SK-N-SH (cell line): ENCODE measurements around the gene TERT. TPM values are rescaled to one million over a fixed set of nuclear protein-coding genes. Genes with fewer than 3 reads are reported as not detected.

Experiments
- CTCF ChIA-PET: fragments of 300-600, 350-600 bp; formaldehyde crosslinking; extraction: SDS; loops from one replicate; lab custom pipeline; 2021; lab: Yijun Ruan, JAX
- POLR2A ChIA-PET: fragments of 350-600 bp; sonication (Branson Sonifier 250); formaldehyde crosslinking; extraction: SDS; loops from one replicate; lab custom pipeline; 2020; ENCODE audit warnings: antibody characterized with exemption, inconsistent platforms; lab: Yijun Ruan, JAX
- DNase-seq: peaks from one replicate; pipeline ENCODE4 v3.0.0; 2012
- H2AFZ ChIP-seq: fragments of 200-600 bp; sonication (generic); 2 replicates; pipeline ENCODE4 v1.8.1; 2016; ENCODE audit warnings: antibody characterized with exemption, mild to moderate bottlenecking, low read depth
- H3F3A ChIP-seq: fragments of 200-600 bp; sonication (generic); replicated peaks from 2 replicates; pipeline ENCODE3; 2016; ENCODE audit warnings: antibody characterized with exemption, mild to moderate bottlenecking; ENCODE audit not compliant: insufficient read depth
- H3K27ac ChIP-seq, 2 experiments: fragments of 200-500 bp in 1 of 2; fragments of 200-600 bp in 1 of 2; sonication (Bioruptor generic) in 1 of 2; sonication (generic), shearing (Covaris generic) in 1 of 2; 2 replicates each; pipeline versions ENCODE4 v1.5.1 to v1.6.1; 2014 to 2016; ENCODE audit warnings: low read depth in 2 of 2, inconsistent platforms in 1 of 2, low read length in 1 of 2, mild to moderate bottlenecking in 1 of 2, mixed read lengths in 1 of 2
- H3K27me3 ChIP-seq: fragments of 200-600 bp; sonication (generic), shearing (Covaris generic); 2 replicates; pipeline ENCODE4 v1.6.1; 2016; ENCODE audit warnings: mixed run types; ENCODE audit not compliant: insufficient read depth
- H3K36me3 ChIP-seq, 2 experiments: fragments of 200-500 bp in 1 of 2; fragments of 200-600 bp in 1 of 2; sonication (Bioruptor generic) in 1 of 2; sonication (generic) in 1 of 2; replicated peaks in 1 of 2; 2 replicates each; pipeline versions ENCODE3 to v1.5.1; 2014 to 2016; ENCODE audit warnings: low read length in 1 of 2, mild to moderate bottlenecking in 1 of 2; ENCODE audit not compliant: insufficient read depth in 2 of 2, control insufficient read depth in 1 of 2
- H3K4me1 ChIP-seq, 2 experiments: fragments of 200-500 bp in 1 of 2; fragments of 200-600 bp in 1 of 2; sonication (Bioruptor generic) in 1 of 2; sonication (generic), shearing (Covaris generic) in 1 of 2; 2 replicates each; pipeline versions ENCODE4 v1.5.1 to v1.6.1; 2014 to 2016; ENCODE audit warnings: low read depth in 1 of 2, low read length in 1 of 2, mixed run types in 1 of 2; ENCODE audit not compliant: insufficient read depth in 2 of 2, control insufficient read depth in 1 of 2
- H3K4me2 ChIP-seq: fragments of 200-600 bp; sonication (generic), shearing (Covaris generic); 2 replicates; pipeline ENCODE4 v1.6.1; 2017; ENCODE audit warnings: mixed run types
- H3K4me3 ChIP-seq, 2 experiments: fragments of 200-500 bp in 1 of 2; fragments of 200-600 bp in 1 of 2; sonication (Bioruptor generic) in 1 of 2; sonication (generic), shearing (Covaris generic) in 1 of 2; 2 replicates each; pipeline versions ENCODE4 v1.5.1 to v1.8.1; 2014 to 2016; ENCODE audit warnings: low read depth in 2 of 2, inconsistent platforms in 1 of 2, low read length in 1 of 2, mild to moderate bottlenecking in 1 of 2, mixed read lengths in 1 of 2, moderate library complexity in 1 of 2
- H3K79me2 ChIP-seq: fragments of 200-600 bp; sonication (generic); 2 replicates; pipeline ENCODE4 v1.8.1; 2017; ENCODE audit warnings: mild to moderate bottlenecking; ENCODE audit not compliant: insufficient read depth
- H3K9ac ChIP-seq: fragments of 200-600 bp; sonication (generic); 2 replicates; pipeline ENCODE4 v1.6.1; 2017; ENCODE audit warnings: mixed run types
- H3K9me2 ChIP-seq: fragments of 200-600 bp; sonication (generic); 2 replicates; pipeline ENCODE4 v1.6.1; 2017; ENCODE audit warnings: mixed run types
- H3K9me3 ChIP-seq: fragments of 200-600 bp; sonication (generic); 2 replicates; pipeline ENCODE4 v1.6.1; 2017; ENCODE audit warnings: mixed run types, mild to moderate bottlenecking, moderate library complexity
- H4K20me1 ChIP-seq: fragments of 200-600 bp; sonication (generic); 2 replicates; pipeline ENCODE4 v1.6.1; 2017; ENCODE audit warnings: mild to moderate bottlenecking, mixed run types; ENCODE audit not compliant: insufficient read depth
- CTCF ChIP-seq: fragments of 200-600 bp; sonication (generic); IDR thresholded peaks from 2 replicates; pipeline ENCODE4 v1.6.1; 2017; ENCODE audit warnings: antibody characterized with exemption, mild to moderate bottlenecking, moderate library complexity
- ELF1 ChIP-seq: IDR thresholded peaks from 2 replicates; pipeline ENCODE4 v1.4.0; 2012
- EP300 ChIP-seq, 2 experiments: IDR thresholded peaks; 2 replicates each; pipeline versions ENCODE4 v1.4.0 to v1.6.1; 2012; ENCODE audit warnings: borderline replicate concordance in 1 of 2, low read depth in 1 of 2, low read length in 1 of 2
- EZH2phosphoT487 ChIP-seq: fragments of 200-600 bp; sonication (generic); IDR thresholded peaks from 2 replicates; pipeline ENCODE4 v1.6.1; 2017; ENCODE audit warnings: low read depth, mixed run types, mild to moderate bottlenecking, antibody characterized with exemption, moderate library complexity, borderline replicate concordance
- FOSL2 ChIP-seq: IDR thresholded peaks from 2 replicates; pipeline ENCODE4 v1.4.0; 2012; ENCODE audit warnings: low read depth, mild to moderate bottlenecking, moderate library complexity, borderline replicate concordance
- FOXM1 ChIP-seq: IDR thresholded peaks from 2 replicates; pipeline ENCODE4 v1.4.0; 2012; ENCODE audit warnings: low read depth, mild to moderate bottlenecking
- GABPA ChIP-seq: IDR thresholded peaks from 2 replicates; pipeline ENCODE4 v1.4.0; 2012; ENCODE audit warnings: low read depth, mild to moderate bottlenecking
- GATA2 ChIP-seq: sonication (generic); formaldehyde crosslinking; IDR thresholded peaks from 2 replicates; pipeline ENCODE4 v1.5.0; 2020; ENCODE audit warnings: mild to moderate bottlenecking, missing genetic modification reagents
- JUND ChIP-seq: IDR thresholded peaks from 2 replicates; pipeline ENCODE4 v1.4.0; 2012
- MEF2A ChIP-seq: IDR thresholded peaks from 2 replicates; pipeline ENCODE4 v1.4.0; 2012; ENCODE audit warnings: low read depth, borderline replicate concordance
- NFIC ChIP-seq: IDR thresholded peaks from 2 replicates; pipeline ENCODE4 v1.4.0; 2012; ENCODE audit warnings: borderline replicate concordance
- POLR2AphosphoS5 ChIP-seq: IDR thresholded peaks from 2 replicates; pipeline ENCODE4 v1.6.1; 2012; ENCODE audit warnings: low read depth, low read length
- RAD21 ChIP-seq: IDR thresholded peaks from 2 replicates; pipeline ENCODE4 v1.6.1; 2012; ENCODE audit warnings: mild to moderate bottlenecking, low read length
- SIN3A ChIP-seq: IDR thresholded peaks from 2 replicates; pipeline ENCODE4 v1.6.1; 2012; ENCODE audit warnings: low read depth, mild to moderate bottlenecking, low read length, moderate library complexity, borderline replicate concordance
- SMC3 ChIP-seq: IDR thresholded peaks from 2 replicates; pipeline ENCODE4 v1.6.1; 2012; ENCODE audit warnings: low read depth, low read length, improper control_type of control experiment
- TCF12 ChIP-seq: IDR thresholded peaks from 2 replicates; pipeline ENCODE4 v1.4.0; 2012
- TEAD4 ChIP-seq: IDR thresholded peaks from 2 replicates; pipeline ENCODE4 v1.4.0; 2012; ENCODE audit warnings: mild to moderate bottlenecking, borderline replicate concordance; ENCODE audit not compliant: insufficient read depth
- USF2 ChIP-seq: fragments of 150-350 bp; IDR thresholded peaks from 2 replicates; pipeline ENCODE4 v1.6.1; 2017; ENCODE audit warnings: antibody characterized with exemption, low read length, low read depth, borderline replicate concordance
- YY1 ChIP-seq: IDR thresholded peaks from 2 replicates; pipeline ENCODE4 v1.4.0; 2012; ENCODE audit warnings: low read depth, mild to moderate bottlenecking
- WGBS: methylation state at CpG from one replicate; pipeline ENCODE4 v1.1.6; 2017; ENCODE audit warnings: low lambda C conversion rate; 5-methylcytosine and 5-hydroxymethylcytosine counted together
- polyA plus RNA-seq, 3 experiments: library from polyadenylated mRNA; depleted of rRNA; stranded (reverse); fragments of >200 nt; gene quantifications; 2 replicates each; pipeline ENCODE4 v1.2.3, GENCODE V29; 2012

Gene TERT
- polyA plus RNA-seq, 1 of the 3 experiments (the other 2 are of a cell fraction), result 2.4 TPM

GRCh38 chr5:1337489-1338195 is 42.8 kb upstream of the TERT start (continued):
- TF ChIP-seq SIN3A (no peak), POLR2AphosphoS5 (no peak), EZH2phosphoT487 (no peak)

- POLR2A ChIA-PET, result no interaction called here
- H3K9ac ChIP-seq, result no peak overlapping the region
- no peak for TF ChIP-seq TCF12
- TF ChIP-seq GATA2 (CRISPR knock-in tag), result no peak
- no peak for TF ChIP-seq TEAD4
- TF ChIP-seq YY1, result no peak
- TF ChIP-seq GABPA, result no peak
- no peak for TF ChIP-seq SIN3A
- no peak for TF ChIP-seq FOSL2
- no peak for TF ChIP-seq NFIC
- no peak for TF ChIP-seq JUND
- no peak for TF ChIP-seq EP300 (IDR thresholded peaks at IDR 0.05; ENCODE audit: borderline replicate concordance in 1 of 2, low read depth in 1 of 2, low read length in 1 of 2)
- TF ChIP-seq SMC3, result no peak
- no peak for TF ChIP-seq CTCF
- no peak for TF ChIP-seq ELF1
- TF ChIP-seq EZH2phosphoT487, result no peak
- no peak for TF ChIP-seq FOXM1
- TF ChIP-seq MEF2A, result no peak
- TF ChIP-seq RAD21, result no peak
- TF ChIP-seq USF2, result no peak
- H3K4me3 ChIP-seq, result no peak overlapping the region
- H3K4me1 ChIP-seq, result no peaks in the 10 kb centered on the region
- no peaks in the 10 kb centered on the region for H3K9me3 ChIP-seq
- H3K36me3 ChIP-seq, result peaks cover 28 to 85% of the 10 kb centered on the region in 2 experiments
- H3K27ac ChIP-seq, result no peak overlapping the region
- DNase-seq, result no peak
- no peaks in the 10 kb centered on the region for H3K27me3 ChIP-seq
- no peak overlapping the region for H3K4me2 ChIP-seq
- H4K20me1 ChIP-seq, result peaks cover 10% of the 10 kb centered on the region; the same call in 1 of the 2 replicates
- no peaks in the 10 kb centered on the region for H3K9me2 ChIP-seq
- H3K79me2 ChIP-seq, result peaks cover 18% of the 10 kb centered on the region
- 97% methylated on average over 13 of the region's 22 CpGs for WGBS
- peaks cover 6% of the 10 kb centered on the region for H3F3A ChIP-seq
- CTCF ChIA-PET, result no interaction called here
- no peak overlapping the region for H2AFZ ChIP-seq
Measured at GRCh38 chr5:1336749-1337488, 42.1 kb upstream of the TERT start.
